ENCODE data around the gene SYCP1.
"Not testable (repeated sequence)": the region's sequence is repeated elsewhere in the genome, so short reads cannot be mapped to it uniquely, and the experiment has no call there.

Gene SYCP1

DNA sequence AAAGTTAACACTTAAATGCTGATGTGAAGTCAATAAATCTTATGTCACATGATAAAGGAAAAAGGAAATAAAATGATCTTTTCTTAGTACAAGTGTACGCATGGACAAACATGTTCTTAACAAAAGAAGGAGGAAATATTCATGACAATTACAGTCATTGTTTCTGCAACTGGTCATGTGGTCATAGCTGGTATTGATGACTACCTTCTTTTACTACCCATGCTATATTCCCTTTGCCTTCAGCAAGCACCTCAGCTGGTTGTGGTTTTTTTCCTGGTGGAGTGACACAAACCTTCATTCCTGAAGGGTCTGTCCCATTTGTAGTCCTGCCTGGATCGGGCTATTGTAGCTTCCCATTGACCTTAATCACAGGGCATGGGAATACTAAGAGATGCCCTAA lies 151.5 kb downstream of the SYCP1 start:
- Histone ChIP-seq H3K4me3 (no peak overlapping the region), H3K27ac (no peak overlapping the region)
- TF ChIP-seq, protein P1, sequence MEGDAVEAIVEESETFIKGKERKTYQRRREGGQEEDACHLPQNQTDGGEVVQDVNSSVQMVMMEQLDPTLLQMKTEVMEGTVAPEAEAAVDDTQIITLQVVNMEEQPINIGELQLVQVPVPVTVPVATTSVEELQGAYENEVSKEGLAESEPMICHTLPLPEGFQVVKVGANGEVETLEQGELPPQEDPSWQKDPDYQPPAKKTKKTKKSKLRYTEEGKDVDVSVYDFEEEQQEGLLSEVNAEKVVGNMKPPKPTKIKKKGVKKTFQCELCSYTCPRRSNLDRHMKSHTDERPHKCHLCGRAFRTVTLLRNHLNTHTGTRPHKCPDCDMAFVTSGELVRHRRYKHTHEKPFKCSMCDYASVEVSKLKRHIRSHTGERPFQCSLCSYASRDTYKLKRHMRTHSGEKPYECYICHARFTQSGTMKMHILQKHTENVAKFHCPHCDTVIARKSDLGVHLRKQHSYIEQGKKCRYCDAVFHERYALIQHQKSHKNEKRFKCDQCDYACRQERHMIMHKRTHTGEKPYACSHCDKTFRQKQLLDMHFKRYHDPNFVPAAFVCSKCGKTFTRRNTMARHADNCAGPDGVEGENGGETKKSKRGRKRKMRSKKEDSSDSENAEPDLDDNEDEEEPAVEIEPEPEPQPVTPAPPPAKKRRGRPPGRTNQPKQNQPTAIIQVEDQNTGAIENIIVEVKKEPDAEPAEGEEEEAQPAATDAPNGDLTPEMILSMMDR (IDR thresholded peaks at IDR 0.05) = no peak
- DNase-seq (ENCODE audit: low spot score) = no peak

DNA sequence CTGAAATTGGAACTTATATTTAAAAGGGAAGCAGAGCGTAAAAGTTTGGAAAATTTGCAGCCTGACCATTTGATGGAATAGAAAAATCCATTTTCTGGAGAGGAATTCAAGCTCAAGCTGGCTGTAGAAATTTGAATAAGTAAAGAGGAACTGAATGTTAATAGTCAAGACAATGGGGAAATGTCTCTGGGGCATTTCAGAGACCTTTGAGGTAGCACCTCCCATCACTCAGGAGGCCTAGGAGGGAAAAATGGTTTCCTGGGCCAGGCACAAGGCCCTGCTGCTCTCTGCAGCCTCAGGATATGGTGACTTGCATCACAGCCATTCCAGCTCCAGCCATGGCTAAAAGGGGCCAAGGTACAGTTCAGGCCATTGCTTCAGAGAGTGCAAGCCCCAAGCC lies 157.3 kb downstream of the SYCP1 start:
- Histone ChIP-seq H3K27ac (no peak overlapping the region), H3K4me3 (no peak overlapping the region)
- TF ChIP-seq, protein P1 (IDR thresholded peaks at IDR 0.05) = no peak
- no peak for DNase-seq (ENCODE audit: low spot score)

DNA sequence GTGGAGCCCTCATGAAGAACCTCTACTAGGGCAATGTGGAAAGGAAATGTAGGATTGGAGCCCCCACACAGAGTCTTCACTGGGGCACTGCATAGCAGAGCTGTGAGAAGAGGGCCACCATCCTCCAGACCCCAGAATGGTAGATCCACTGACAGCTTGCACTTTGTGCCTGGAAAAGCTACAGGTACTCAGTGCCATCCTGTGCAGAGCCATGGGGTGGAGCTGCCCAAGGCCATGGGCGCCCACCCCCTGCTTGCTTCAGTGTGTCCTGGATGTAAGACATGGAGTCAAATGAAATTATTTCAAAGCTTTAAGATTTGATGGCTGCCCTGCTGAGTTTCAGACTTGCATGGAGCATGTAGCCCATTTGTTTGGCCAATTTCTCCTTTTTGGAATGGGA lies 157.8 kb downstream of the SYCP1 start:
- Histone ChIP-seq H3K27ac (no peak overlapping the region), H3K4me3 (no peak overlapping the region)
- no peak for DNase-seq (ENCODE audit: low spot score)
- TF ChIP-seq, protein P1 (IDR thresholded peaks at IDR 0.05) = no peak

DNA sequence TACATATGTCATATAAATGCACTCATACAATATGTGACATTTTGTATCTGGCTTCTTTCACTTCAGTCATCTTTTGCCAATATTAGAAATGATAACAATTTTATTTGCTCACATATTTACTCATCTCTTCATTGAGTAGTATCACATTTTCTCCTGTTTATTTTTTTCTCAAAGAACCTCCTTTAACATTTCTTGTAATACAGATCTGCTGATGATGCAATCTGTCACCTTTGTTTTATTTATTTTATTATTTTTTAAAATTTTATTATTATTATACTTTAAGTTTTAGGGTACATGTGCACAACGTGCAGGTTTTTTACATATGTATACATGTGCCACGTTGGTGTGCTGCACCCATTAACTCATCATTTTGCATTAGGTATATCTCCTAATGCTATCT lies 159.1 kb downstream of the SYCP1 start:
- DNase-seq (ENCODE audit: low spot score) = no peak
- Histone ChIP-seq H3K4me3 (no peak overlapping the region), H3K27ac (no peak overlapping the region)
- TF ChIP-seq, protein P1 (IDR thresholded peaks at IDR 0.05) = no peak

DNA sequence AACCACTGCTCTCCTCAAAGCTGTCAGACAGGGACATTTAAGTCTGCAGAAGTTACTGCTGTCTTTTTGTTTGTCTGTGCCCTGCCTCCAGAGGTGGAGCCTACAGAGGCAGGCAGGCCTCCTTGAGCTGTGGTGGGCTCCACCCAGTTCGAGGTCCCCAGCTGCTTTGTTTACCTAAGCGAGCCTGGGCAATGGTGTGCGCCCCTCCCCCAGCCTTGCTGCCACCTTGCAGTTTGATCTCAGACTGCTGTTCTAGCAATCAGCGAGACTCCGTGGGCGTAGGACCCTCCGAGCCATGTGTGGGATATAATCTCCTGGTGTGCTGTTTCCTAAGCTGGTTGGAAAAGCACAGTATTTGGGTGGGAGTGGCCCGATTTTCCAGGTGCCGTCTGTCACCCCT lies 164.9 kb downstream of the SYCP1 start:
- DNase-seq (ENCODE audit: low spot score); H3K4me3 ChIP-seq; H3K27ac ChIP-seq: not testable (repeated sequence)

DNA sequence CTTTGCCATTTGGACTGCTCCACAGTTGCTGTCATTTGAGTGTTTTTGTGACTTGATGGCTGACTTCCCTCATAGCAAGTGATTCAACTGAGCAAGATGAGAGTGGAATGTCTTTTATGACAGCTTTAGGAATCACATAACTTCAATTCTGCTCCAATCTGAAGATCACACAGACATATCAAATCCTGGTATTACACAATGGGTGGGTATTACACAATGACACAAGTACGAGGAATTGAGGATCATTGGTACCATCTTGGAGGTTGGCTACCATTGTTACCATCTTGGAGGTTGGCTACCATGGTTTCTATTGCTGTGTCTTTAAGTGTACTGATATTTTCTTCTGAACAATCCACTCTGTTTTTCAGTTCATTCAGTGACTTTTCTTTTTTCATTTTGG lies 166.5 kb downstream of the SYCP1 start:
- Histone ChIP-seq H3K4me3 (no peak overlapping the region), H3K27ac (no peak overlapping the region)
- no peak for DNase-seq (ENCODE audit: low spot score)
- TF ChIP-seq, protein P1 (IDR thresholded peaks at IDR 0.05) = no peak

DNA sequence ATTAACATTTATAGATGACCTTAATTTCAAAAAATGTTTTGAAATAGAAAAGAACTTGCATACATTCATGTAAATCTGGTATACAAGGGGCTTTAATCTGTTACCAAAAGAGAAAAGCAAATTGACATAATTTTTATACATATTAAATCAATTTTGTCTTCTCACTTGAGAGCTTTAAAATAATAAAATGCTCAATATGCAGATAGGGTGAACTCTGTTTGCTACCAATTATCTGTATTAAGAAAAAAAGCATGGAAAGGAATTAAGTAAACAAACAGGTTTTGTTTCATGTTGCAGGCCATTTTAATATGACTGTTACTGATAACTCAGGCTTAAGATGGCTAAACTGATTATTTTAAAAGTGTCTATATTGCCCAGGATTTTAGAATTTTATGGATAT lies 168.9 kb downstream of the SYCP1 start:
- no peak for DNase-seq (ENCODE audit: low spot score)
- Histone ChIP-seq H3K4me3 (no peak overlapping the region), H3K27ac (no peak overlapping the region)
- TF ChIP-seq, protein P1 (IDR thresholded peaks at IDR 0.05) = no peak

DNA sequence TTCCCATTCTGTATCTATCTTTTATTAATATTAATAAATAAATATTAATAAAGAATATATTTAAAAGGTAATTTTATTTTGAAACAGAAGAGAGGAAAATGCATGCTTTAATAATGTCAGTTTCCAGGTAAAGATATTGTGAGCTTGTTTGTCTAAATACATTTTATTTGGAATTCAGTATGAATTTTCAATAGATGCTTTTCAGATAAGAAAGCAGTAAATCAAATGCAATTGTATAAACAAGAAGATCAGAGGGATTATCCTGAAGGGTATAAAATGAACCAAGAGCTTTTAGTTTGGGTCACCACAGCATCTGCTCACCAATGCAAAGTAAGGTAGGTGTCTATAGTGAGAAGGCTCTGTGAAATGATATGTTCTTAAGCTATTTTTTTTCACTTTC lies 174.9 kb downstream of the SYCP1 start, which contains the start of gene TSHB:
Gene TSHB (plus strand): TSS at position 301 of the 400 bp plus-strand sequence. CDS start 3,537 bp downstream, outside the sequence.
- no peak within 1 kb of the TSS for H3K4me3 ChIP-seq
- TF ChIP-seq, protein P1 (IDR thresholded peaks at IDR 0.05) = no peak
- DNase-seq (ENCODE audit: low spot score) = no peak
- no peak within 1 kb of the TSS for H3K27ac ChIP-seq
